ENCODE results near the gene STMN1. TPM values are rescaled to one million over a fixed set of nuclear protein-coding genes. Genes with fewer than 3 reads are reported as not detected.

Gene STMN1
- 10 to 100 TPM; 25.2 to 25.6 TPM for total RNA-seq
- polyA plus RNA-seq (2013, experiment 1 of 2): 62.7 TPM
- polyA plus RNA-seq (2013, experiment 2 of 2): 76.0 TPM
- total RNA-seq: 14.0 to 503 (median 48.3) reads per million in 172 experiments

- no peak for TF ChIP-seq CTCF (IDR thresholded peaks at IDR 0.05)
- intact Hi-C loops (cut with DNase I, micrococcal nuclease): loop anchor here (1.0 to 5.0 kb wide), 6 partner anchors 11 to 881 kb away; partner anchors contain the start of genes PAFAH2 (in 2 of the 2), AUNIP (in 1 of the 2), PDIK1L (in 1 of the 2) and PIGV (in 1 of the 2)
- peaks cover 22% of the 10 kb centered on the region for H3K4me1 ChIP-seq (ENCODE audit: insufficient read depth, low read length)
- CTCF ChIA-PET: interaction anchor here (1.0 to 3.3 kb wide), 3 partner anchors 11 to 93 kb away, joined by 3 to 36 read pairs (median 6); partner anchors contain the start of gene PAFAH2
- H3K36me3 ChIP-seq (ENCODE audit: insufficient read depth, low read length): peaks cover 5% of the 10 kb centered on the region
- H3K27me3 Mint-ChIP-seq: no peaks in the 10 kb centered on the region
- peak within 1 kb of the TSS; percentile 64 to 65 for H3K27ac ChIP-seq (ENCODE audit: low read depth in 1 of 2, low read length in 2 of 2)
- peak within 1 kb of the TSS; percentile 98 for H3K4me3 Mint-ChIP-seq
- no peaks in the 10 kb centered on the region for H3K9me3 ChIP-seq (ENCODE audit: control insufficient read depth in 1 of 2, insufficient read depth in 1 of 2, low read length in 2 of 2)
- POLR2A ChIA-PET: interaction anchor here (0.7 to 7.1 kb wide), 16 partner anchors 8 to 674 kb away, joined by 3 to 63 read pairs (median 5); partner anchors contain the start of genes MTFR1L, PAFAH2 and SYF2
- DNase-seq: peak; percentile 81 to 94 (median 88)
- peak; percentile 75 for ATAC-seq (ENCODE audit: poor library complexity)
- H3K27me3 ChIP-seq (ENCODE audit: control insufficient read depth in 1 of 2, insufficient read depth in 2 of 2, low read length in 2 of 2): no peaks in the 10 kb centered on the region
- peaks cover 23% of the 10 kb centered on the region for H3K4me1 Mint-ChIP-seq (ENCODE audit: low read depth)
- peaks cover 32% of the 10 kb centered on the region for H3K36me3 Mint-ChIP-seq (ENCODE audit: low read depth)
- H3K4me3 ChIP-seq (ENCODE audit: low read length): peak within 1 kb of the TSS; percentile 72
- peak within 1 kb of the TSS; percentile 97 for H3K27ac Mint-ChIP-seq
- no peaks in the 10 kb centered on the region for H3K9me3 Mint-ChIP-seq
Observed at GRCh38 chr1:25905680-25906643, at the start of gene STMN1. Gene STMN1 (minus strand): TSS chr1:25906419. CDS start chr1:25904676, 1,743 bp downstream.

- Mint-ChIP-seq H3K4me3 (no peak overlapping the region), H3K27me3 (no peaks in the 10 kb centered on the region), H3K9me3 (no peaks in the 10 kb centered on the region), H3K27ac (no peak overlapping the region), H3K4me1 (ENCODE audit: low read depth) (peaks cover 3% of the 10 kb centered on the region), H3K36me3 (ENCODE audit: low read depth) (peaks cover 37% of the 10 kb centered on the region)
- Histone ChIP-seq H3K27ac (ENCODE audit: low read depth in 1 of 2, low read length in 2 of 2) (no peak overlapping the region), H3K9me3 (ENCODE audit: control insufficient read depth in 1 of 2, insufficient read depth in 1 of 2, low read length in 2 of 2) (peaks cover 0 to 8% of the 10 kb centered on the region in 2 experiments), H3K36me3 (ENCODE audit: insufficient read depth, low read length) (peaks cover 14% of the 10 kb centered on the region), H3K4me1 (ENCODE audit: insufficient read depth, low read length) (no peaks in the 10 kb centered on the region), H3K27me3 (ENCODE audit: control insufficient read depth in 1 of 2, insufficient read depth in 2 of 2, low read length in 2 of 2) (no peaks in the 10 kb centered on the region), H3K4me3 (ENCODE audit: low read length) (no peak overlapping the region)
- no peak for TF ChIP-seq CTCF (IDR thresholded peaks at IDR 0.05)
- ChIA-PET CTCF (no interaction called here), POLR2A (no interaction called here)
- intact Hi-C loops (cut with DNase I, micrococcal nuclease): no loop called here
- ATAC-seq (ENCODE audit: poor library complexity): no peak
- DNase-seq: no peak
Observed at GRCh38 chr1:25955553-25955952, 49.3 kb upstream of the STMN1 start.

- Histone ChIP-seq H3K36me3 (ENCODE audit: insufficient read depth, low read length) (peaks cover 4% of the 10 kb centered on the region), H3K4me1 (ENCODE audit: insufficient read depth, low read length) (no peaks in the 10 kb centered on the region), H3K27ac (ENCODE audit: low read depth in 1 of 2, low read length in 2 of 2) (no peak overlapping the region), H3K9me3 (ENCODE audit: control insufficient read depth in 1 of 2, insufficient read depth in 1 of 2, low read length in 2 of 2) (peaks cover 0 to 8% of the 10 kb centered on the region in 2 experiments), H3K4me3 (ENCODE audit: low read length) (no peak overlapping the region), H3K27me3 (ENCODE audit: control insufficient read depth in 1 of 2, insufficient read depth in 2 of 2, low read length in 2 of 2) (no peaks in the 10 kb centered on the region)
- Mint-ChIP-seq H3K4me3 (no peak overlapping the region), H3K36me3 (ENCODE audit: low read depth) (peaks cover 26% of the 10 kb centered on the region), H3K27ac (no peak overlapping the region), H3K27me3 (no peaks in the 10 kb centered on the region), H3K4me1 (ENCODE audit: low read depth) (peaks cover 3% of the 10 kb centered on the region), H3K9me3 (no peaks in the 10 kb centered on the region)
- TF ChIP-seq CTCF (IDR thresholded peaks at IDR 0.05): no peak
- POLR2A ChIA-PET: no interaction called here
- no peak for ATAC-seq (ENCODE audit: poor library complexity)
- CTCF ChIA-PET: no interaction called here
- intact Hi-C loops (cut with DNase I, micrococcal nuclease): no loop called here
- DNase-seq: no peak
Observed at GRCh38 chr1:25954282-25954938, 48.2 kb upstream of the STMN1 start.

Data from CD4-positive, alpha-beta T cell (primary cell).